Non-pigmented ciliary epithelial cell (primary cell): ENCODE measurements around the gene INAFM1.

Source experiments
- DNase-seq: peaks from one replicate; pipeline ENCODE4 v3.0.0-alpha.2; 2010; ENCODE audit warnings: low read depth

INAFM1 gene

DNA sequence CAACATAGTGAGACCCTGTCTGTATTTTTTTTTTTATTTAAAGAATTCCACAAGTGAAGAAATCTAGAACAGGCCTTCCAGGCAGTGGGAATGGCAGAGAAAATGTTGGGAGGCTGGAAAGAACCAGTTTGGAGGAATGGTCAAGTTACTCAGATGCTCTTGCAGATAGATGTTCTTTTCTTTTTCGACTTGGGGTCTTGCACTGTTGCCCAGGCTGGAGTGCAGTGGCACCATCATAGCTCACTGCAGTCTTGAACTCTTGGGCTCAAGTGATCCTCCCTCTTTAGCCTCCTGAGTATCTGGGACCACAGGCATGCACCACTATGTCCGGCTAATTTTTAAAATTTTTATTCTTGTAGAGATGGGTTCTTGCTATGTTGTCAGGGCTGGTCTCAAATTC lies 35.6 kb downstream of the INAFM1 start:
- DNase-seq, result no peak

DNA sequence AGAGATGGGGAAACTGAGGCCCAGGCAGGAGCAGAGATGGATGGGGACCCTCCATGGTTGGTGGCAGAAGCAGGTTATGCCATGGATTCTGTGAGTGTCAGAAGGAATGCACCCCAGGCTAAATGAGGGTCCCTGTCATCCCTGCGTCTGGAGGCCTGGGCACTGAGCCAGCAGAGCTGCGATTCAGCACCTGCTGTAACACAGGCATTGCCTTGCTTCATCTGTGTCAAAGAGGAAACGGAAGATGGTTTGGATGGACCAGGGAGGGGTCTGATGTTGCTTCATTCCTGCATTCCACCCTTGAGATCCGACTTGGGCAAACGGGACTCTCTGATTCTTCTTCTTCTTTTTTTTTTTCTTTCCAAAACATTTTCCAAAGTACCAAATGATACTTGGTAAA lies 36.1 kb downstream of the INAFM1 start:
- no peak for DNase-seq

DNA sequence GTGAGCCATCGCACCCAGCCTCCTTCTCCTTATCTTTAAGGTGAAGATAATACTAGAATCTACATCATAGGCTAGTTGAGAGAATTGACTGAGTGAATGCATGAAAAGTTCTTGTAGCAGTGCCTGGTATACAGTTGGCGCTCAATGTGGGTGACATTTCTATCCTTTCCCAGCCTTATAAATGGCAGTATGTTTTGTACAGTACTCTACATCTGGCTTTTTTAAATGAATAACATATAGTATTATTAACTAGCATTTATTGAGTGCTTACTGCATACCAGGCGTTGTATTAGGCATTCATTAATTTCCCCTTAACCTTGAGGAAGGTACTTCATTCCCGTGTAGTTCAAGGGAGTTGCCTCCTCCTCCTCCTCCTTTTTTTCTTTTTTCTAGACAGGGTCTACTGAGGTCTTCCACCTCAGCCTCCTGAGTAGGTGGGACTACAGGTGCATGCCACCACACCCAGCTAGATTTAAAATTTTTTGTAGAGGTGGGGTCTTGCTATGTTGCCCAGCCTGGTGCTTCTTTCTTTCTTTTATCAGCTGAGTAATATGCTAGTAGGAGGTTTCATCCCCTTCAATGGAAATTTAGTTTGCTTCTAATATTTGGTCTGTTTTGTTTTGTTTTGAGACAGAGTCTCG lies 37.8 kb downstream of the INAFM1 start:
- no peak for DNase-seq

DNA sequence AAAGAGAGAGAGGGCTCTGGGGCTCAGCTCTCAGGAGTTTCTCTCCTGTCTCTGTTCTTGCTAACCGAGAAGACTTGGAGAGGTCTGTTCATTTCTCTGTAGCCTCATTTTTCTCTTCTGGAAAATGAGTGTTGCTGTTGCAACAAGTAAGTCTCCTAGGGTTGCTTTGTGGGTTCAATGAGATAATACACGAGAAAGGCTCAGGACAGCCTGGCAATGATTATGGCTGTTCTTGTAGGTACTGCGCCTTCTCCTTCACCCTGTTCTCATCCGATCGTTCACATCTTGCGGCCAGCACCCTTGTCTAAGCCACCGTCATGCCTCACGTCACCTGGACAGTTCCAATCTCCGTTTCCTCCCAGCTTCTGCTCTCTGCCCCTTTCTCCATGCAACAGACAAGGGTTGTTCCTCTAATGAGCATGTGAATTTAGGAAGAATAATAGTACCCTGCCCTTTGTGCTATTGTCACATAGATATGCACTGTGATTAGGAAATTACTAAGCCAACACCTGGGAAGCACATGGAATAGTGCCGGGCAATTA lies 39.1 kb downstream of the INAFM1 start:
- DNase-seq, result no peak

DNA sequence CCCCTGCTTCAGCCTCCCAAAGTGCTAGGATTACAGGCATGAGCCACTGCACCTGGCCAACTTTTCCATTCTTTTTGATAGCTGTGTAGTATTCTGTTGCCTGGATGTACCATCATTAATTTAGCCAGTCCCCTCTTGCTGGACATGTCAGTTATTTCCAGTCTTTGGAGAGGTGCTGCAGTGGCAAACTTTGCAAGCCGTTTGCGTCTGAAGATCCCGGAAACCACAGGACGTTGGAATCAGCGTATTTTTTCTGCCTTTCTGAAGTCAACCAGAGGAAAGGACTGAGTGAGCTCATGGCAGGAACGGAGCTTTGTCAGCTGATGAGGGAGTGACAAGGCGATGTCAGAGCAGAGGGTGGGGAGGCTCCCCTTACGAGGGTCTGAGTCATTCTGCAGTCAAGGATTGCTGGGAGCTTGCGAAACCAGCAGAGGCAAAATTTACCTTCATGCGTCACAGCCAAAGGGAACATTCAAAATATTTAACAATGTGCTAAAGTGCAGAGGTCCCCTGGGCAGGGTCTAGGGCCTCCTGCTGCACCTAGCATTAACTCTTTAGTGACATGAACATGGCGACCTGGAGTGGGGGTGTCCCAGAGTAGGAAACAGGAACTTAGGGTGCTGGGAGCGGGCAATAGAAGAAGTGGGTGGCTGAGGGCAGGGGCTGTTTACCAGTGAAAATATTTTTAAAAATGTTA lies 40.6 kb downstream of the INAFM1 start:
- peak; percentile 85 for DNase-seq

DNA sequence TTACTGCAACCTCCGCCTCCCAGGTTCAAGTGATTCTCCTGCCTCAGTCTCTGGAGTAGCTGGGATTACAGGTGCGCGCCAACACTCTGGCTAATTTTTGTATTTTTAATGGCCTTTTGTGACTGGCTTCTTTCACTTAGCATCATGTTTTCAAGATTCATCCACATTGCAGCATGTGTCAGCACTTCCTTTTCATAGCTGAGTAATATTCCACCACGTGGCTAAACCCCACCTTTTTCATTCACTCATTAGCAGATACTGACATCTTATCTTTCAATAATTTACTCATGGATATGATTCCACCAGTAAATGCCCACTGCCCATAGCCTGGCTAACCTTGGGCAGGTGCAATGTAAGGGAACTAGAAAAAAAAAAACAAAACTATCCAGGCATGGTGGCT lies 41.8 kb downstream of the INAFM1 start:
- no peak for DNase-seq

DNA sequence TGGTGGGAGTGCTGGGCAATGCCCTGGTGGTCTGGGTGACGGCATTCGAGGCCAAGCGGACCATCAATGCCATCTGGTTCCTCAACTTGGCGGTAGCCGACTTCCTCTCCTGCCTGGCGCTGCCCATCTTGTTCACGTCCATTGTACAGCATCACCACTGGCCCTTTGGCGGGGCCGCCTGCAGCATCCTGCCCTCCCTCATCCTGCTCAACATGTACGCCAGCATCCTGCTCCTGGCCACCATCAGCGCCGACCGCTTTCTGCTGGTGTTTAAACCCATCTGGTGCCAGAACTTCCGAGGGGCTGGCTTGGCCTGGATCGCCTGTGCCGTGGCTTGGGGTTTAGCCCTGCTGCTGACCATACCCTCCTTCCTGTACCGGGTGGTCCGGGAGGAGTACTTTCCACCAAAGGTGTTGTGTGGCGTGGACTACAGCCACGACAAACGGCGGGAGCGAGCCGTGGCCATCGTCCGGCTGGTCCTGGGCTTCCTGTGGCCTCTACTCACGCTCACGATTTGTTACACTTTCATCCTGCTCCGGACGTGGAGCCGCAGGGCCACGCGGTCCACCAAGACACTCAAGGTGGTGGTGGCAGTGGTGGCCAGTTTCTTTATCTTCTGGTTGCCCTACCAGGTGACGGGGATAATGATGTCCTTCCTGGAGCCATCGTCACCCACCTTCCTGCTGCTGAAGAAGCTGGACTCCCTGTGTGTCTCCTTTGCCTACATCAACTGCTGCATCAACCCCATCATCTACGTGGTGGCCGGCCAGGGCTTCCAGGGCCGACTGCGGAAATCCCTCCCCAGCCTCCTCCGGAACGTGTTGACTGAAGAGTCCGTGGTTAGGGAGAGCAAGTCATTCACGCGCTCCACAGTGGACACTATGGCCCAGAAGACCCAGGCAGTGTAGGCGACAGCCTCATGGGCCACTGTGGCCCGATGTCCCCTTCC lies 45.5 kb downstream of the INAFM1 start:
- no peak for DNase-seq

DNA sequence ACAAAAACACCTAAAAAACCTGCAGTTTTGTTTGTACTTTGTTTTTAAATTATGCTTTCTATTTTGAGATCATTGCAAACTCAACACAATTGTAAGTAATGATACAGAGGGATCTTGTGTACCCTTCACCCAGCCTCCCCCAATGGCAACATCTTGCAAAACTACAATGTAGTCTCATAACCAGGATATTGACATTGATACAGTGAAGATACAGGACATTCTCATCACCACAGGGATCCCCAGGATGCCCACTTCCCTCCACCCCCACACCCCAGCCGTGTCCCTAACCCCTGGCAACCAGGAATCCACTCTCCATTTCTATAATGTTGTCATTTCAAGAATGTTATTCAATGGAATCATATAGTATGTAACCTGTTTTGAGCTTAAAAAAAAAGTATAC lies 46.9 kb downstream of the INAFM1 start:
- DNase-seq, result no peak

DNA sequence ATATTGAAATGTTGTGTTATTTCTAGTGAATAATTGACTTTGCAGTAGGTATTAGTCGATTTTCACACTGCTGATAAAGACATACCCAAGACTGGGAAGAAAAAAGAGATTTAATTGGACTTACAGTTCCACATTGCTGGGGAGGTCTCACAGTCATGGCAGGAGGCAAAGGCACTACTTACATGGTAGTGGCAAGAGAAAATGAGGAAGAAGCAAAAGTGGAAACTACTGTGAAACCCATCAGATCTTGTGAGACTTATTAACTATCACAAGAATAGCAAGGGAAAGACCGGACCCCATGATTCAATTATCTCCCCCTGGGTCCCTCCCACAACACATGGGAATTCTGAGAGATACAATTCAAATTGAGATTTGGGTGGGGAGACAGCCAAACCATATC lies 47.4 kb downstream of the INAFM1 start:
- DNase-seq, result no peak

DNA sequence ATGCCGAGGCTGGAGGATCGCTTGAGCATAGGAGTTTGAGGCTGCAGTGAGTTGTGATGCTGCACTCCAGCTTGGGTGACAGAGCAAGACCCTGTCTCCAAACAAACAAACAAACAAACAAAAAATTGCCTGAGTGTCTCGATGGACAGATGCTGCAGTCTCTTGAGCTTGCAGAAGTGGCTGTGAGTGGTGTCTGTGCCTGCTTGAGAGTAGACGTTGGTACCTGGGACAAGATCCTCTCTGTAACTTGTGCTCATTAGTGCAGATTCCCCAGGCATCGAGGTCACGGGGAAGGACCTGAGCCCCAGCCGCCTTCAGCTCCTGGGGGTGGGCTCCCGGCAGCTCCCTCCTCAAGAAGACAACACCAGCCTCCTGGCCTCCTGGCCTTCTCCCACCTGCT lies 48.7 kb downstream of the INAFM1 start:
- no peak for DNase-seq

GRCh38 chr19:47323872-47324271 lies 49.2 kb downstream of the INAFM1 start:
- DNase-seq, result no peak

DNA sequence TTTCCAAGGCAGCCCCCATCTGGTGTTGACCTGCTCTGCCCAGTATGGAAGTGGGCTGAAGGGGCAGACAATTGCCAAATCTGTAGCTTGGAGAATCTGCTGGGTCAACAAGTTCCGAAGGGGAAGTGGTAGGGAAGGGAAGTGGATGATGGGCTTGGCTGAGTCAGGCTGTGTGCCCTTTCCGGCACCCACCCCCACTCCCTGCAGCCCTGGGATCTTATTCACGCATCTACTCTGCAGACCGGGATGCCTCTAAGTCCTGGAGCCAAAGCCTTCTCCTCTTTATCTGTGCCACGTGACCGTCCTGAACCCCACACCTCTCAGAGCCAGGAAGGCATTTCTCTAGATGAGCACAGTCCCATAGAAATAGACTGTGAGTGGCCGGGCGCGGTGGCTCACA lies 49.8 kb downstream of the INAFM1 start:
- no peak for DNase-seq
